ENCODE data around the gene INPP4B.

The INPP4B gene

DNA sequence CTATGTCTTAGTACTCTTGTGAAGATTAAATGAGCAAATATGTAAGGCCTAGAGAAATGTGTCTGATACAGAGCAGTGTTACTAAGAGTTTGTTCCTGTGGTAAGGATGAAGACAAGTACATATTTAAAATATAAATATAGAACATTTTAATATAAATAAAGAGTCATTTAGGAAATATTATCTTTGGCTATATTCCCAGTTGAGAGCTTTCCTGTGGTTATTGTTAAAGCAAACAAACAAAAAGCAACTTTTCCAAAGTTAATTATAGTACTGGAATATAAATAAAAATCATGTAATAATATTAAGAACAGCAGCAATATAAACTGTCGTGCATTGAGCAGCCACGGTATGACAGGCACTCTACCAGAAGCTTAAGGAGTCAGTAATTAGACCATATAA, 472.5 kb downstream of the INPP4B start:
- no peak for DNase-seq (ENCODE audit: low spot score)

DNA sequence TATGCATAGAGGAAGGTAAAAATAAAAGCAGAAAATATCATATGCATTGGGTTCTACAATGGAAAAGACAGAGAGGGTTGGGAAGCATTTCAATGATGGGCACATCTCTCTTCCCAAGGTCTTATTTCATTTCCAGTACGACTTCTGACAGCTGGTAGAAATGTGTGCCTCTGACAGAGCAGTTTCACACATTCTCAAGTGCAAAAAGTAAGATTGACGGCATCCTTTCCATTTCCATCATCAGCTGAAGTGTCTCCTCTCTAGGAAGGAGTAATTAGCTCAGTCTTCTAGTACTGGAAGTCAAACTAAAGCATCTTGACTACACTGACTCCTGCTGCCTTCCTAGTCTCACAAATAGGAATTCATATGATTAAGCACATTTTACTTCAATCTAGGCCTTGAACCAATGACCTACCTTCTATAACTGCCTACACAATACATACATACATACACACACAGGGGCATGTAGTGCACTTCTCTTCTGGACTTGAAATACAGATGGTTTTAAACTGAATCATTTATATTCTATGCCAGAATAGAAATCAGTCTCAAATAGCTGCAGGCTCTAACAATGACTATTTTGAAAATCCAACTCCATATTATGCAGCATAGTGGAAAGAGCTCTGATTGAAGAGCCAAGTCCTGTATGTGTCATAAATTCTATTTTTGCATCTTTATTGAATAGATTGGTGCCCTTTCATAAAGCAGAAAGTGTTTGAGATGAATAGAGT, 473.4 kb downstream of the INPP4B start:
- no peak for DNase-seq (ENCODE audit: low spot score)

DNA sequence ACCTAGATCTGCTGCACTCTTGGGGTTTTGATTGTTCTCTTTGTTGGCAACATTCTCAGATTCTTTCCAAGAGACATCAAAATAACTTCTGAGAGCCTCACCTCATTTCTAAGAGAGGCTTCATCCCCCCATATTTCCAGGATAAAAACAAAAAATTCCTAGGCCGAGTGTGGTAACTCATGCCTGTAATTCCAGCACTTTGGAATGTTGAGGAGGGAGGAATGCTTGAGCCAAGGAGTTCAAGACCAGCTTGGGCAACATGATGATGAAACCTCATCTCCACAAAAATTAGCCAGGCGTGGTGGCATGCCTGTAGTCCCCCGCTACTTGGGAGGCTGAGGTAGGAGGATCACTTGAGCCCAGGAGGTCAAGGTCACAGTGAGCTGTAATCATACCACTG, 477.0 kb downstream of the INPP4B start:
- DNase-seq (ENCODE audit: low spot score), result no peak

DNA sequence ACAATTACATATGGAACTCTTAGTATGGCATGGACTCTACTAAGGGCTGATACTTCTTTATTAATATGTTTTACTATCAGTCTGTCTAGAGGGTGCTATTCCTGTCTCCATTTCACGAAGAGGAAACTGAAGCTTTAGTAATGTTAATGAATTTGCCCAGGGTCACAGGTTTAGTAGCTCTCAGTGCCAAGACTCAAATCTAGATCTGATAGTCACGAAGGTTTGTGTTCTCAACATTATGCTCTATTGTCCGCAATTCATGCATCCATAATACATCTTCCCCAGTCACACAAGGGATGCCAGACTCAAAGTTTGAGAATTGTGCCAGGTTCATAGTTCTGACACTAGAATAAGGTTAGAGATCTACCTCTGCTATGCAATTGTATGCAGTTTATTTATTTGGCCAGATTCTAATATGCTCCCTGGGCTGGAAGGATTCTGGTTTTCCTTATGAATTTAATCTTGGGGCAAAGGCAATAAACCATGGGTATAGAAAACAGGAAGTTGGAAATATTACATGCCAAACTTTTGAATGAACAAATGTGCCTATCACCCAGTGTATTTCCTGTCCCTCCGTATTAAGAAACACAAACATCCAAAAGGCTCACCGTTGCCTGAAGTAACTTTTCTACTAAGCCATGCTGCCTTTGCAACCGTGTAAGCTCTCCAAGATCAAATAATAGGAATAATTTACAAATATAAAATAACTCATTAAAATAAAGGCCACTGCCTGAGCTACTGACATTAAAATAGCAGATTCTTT, 478.5 kb downstream of the INPP4B start:
- no peak for DNase-seq (ENCODE audit: low spot score)

DNA sequence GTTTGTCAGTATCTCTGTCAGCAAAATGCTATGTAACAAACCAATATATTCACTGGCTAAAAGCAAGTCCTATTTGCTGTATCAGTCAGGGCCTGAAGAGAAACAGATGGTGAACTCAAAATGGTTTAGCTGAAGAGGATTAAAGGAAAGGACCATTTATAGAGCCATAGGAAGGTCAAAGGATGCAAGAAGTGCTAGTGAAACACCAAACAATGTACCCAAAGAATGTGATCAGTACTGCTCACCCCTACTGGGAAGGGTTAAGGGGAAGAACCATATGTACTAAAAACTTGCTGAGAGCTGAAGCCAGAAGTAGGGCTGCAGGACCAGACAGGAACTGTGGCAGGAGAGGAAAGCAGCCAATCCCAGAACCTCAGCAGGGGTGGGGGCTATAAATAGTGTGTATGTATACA, 479.3 kb downstream of the INPP4B start:
- DNase-seq (ENCODE audit: low spot score), result no peak

DNA sequence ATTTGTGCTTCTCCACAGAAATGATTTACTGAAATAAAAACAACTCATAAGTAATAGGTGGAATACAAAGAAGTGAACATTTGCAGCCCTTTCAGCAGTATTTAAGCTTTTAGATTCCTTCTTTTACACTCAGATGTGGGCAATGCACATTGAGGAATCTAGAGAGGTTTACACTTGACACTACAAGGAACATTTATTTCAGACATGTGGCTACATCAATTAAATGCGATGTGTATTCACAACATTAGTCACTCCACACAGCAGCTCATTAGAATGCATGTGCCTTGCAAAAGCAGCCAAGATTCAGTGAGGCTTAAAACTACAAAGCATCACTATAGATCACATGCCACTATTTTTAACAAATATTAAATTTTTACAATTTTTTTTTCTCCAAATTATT, 480.7 kb downstream of the INPP4B start:
- no peak for DNase-seq (ENCODE audit: low spot score)

DNA sequence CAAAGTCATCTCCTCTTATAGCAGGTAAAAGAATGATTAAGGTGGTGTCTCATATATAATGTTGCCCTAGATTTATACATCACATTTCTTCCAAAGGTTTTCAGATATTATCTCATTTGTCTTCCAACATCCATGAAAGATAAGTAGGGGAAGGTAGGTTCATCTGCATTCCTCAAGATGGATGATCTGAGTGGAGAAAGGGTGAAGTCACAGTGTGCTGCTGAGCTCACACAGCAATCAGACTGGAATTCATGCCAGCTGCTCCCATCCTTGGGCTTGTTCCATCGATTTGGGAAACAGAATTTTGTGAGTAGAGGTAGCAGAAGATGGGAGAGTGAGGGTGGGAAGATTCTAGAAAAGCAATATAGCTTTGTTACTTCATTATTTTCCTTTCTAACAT, 482.4 kb downstream of the INPP4B start:
- no peak for DNase-seq (ENCODE audit: low spot score)

DNA sequence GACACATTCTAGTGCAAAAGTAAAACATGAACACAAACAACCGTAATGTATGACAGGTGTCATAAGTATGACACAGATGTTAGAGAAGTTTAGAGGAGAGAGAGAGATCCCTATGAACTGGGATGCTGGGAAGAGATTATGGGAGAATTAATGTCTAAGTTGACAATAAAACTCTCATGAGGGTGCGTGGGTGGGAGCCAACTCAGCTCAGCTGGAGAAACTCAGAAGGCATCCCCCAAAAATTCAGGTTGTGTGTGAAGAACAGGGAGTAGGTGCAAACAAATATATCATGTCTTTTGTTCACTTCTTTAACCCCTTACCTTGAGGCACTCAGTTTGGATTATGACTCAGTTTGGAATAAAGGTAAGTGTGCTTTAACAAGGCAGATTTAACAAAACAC, 484.1 kb downstream of the INPP4B start:
- no peak for DNase-seq (ENCODE audit: low spot score)

DNA sequence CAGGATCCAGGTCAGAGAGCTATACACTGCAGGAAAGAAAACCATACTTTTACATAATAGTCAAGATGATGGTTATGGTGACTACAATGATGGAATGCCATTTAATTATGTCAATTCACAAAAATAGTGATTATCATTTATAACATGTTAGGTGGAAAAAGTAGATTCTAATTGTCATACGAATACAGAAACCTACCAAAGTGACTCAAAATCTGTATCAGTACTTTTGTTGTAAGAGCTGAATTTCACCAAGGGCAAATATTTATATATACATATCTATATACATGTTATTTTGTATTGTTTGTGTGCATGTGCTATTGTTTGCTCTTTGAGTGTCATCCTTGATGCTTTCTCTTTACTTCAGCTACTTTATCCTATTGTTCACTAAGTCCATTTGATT, 485.4 kb downstream of the INPP4B start:
- no peak for DNase-seq (ENCODE audit: low spot score)

DNA sequence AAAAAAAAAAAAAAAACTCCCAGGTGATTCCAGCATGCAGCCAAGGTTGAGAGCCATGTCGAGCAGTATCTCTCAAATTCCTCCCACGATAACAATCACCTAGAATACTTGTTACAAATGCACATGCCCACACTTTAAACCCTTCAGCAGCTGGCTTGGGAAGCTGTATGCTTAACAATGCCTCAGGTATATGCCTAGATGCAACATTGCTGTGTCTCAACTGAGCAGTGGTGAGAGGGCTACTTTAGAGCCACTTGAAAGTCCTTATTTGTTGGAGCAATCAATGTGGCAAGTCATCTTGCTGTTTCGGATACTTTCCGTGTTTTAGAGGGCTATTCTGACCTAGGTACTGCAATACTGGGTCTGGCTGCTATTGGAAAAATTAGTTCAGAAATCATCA, 487.4 kb downstream of the INPP4B start:
- no peak for DNase-seq (ENCODE audit: low spot score)

DNA sequence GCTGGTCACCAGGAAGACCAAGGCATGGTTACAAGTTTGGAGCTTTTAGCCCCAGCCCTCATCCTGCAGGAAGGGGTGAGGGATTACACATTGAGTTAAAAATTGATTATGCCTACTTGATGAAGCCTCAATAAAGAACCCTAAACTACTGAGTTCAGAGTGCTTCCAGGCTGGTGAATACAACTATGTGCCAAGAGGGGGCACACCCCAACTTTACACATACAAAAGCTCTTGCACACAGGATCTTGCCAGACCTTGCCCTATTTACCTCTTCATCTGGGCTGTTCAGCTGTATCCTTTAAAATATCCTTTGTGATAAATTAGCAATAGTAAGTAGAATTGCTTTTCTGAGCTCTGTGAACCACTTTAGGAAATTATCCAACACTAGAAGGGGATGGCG, 489.3 kb downstream of the INPP4B start:
- no peak for DNase-seq (ENCODE audit: low spot score)

DNA sequence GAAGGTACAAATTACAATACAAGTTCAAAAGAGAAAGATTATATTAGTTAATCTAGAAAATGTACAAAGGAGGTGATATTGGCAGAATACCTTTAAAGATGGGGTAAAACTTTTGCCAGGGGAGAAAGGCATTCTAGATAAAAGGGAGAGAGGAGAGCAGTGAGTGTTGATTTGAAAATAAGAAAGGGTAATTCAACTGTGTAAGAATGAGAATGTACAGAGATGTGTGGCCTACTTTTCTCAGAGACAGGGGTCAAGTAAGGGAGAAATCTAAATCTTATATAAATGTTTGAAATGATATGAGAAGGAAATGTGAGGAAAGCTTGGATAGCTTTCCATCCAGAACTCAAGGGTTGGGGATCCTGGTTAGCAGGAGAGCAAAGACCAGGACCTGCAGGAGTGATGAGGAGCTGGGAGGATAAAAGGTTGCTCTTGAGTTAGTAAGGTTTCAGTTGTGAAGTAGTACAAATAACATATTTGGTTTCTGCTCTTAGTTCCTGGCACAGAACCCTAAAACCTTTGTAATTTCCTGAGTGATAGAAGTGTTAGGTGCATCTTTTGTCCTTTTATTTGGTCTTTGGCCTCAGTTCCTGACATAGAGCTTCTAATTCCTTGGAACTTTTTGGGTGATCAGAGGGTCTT, 489.9 kb downstream of the INPP4B start:
- DNase-seq (ENCODE audit: low spot score), result no peak

DNA sequence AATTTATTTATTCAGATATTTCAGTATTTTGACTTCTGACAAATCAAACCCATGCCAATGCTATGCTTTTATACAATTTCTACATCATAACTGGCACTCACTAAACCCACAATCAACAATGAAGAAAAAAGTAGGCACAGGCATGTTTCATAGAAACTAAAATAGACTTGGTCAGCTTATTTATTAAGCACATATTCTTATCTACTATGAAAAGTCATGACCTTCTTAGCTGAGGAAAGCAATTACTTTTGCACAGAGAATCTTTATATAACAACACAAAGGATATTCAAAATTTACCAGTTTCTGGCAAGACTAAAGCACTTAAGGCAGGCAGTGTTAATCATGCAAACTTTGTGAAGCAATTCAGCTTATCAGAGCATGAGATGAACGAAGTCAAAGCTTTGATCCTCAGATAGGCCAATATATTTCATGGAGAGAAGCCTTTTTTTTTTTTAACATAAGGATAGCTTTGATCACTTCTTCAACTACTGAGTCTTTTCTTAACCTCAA, 490.6 kb downstream of the INPP4B start:
- DNase-seq (ENCODE audit: low spot score), result no peak

DNA sequence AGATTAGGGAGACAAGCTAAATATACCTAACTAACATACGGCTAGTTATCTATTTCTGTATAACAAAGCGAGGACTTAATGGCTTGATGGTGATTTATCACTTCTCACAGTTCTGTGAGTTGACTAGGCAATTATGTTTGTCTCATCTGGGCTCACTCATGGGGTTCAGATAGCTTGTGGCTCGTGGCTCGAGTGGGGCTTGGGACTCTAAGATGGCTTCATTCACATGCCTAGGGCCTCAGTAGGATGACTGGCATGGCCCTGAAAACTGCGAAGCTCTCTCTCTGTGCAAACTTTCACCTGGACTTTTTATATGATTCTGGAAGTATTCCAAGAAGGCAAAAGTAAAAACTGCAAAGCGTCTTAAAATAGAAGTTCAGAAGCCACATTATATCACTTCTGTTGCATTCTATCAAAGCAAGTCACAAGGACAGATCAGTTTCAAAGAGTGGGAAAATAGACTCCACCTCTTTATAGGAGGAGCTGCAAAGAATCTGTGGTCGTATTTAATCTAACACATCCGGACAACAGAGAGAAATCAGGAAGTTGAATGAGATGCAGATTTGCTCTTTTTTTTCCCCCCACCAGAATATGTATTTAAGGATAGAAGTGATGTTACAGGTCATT, 491.2 kb downstream of the INPP4B start:
- DNase-seq (ENCODE audit: low spot score), result no peak

DNA sequence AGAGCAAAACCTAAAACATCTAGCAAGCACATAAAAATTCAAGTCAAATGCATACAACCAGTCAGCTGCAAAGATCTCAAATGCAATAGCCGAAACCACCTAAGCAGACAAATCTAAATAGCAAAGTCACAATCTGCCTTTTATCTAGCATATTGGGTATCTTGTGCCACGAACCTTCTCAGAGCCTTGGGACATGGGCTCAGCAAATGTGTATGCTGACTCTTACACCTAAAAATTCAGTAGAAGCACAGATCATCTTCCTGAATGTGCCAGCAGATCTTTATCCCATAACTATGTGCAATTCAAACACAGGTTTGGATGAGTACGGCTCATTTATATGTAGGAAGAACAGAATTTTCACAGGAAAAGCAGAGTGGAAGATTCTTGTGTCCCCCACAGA, 492.1 kb downstream of the INPP4B start:
- DNase-seq (ENCODE audit: low spot score), result no peak

DNA sequence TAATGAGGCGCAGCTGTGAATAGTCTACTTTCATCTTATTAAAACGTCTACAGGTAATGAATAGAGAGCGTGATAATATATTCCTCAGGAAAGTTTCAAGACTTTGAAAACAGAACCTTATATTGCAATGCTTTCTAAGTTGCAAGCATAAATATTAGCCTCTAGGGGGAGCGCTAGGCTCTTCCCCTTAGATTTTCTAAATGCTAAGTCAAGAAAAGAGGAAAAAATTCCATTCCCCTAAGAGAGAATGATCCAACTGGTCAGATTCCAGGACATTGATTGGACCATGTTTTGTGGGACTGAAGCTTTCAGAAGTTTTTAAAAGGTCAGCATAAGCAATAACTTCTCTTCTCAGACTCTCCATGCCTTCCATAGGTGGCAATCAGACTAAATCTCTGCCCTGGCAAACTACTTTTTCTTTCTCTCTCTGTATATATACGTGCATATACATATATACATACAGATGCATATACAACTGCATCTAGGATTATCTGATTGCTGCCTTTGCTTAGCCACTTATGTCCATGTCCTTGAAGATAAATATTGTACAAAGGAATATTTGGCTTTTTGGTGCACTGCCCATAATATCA, 492.9 kb downstream of the INPP4B start:
- DNase-seq (ENCODE audit: low spot score), result peak; percentile 54

DNA sequence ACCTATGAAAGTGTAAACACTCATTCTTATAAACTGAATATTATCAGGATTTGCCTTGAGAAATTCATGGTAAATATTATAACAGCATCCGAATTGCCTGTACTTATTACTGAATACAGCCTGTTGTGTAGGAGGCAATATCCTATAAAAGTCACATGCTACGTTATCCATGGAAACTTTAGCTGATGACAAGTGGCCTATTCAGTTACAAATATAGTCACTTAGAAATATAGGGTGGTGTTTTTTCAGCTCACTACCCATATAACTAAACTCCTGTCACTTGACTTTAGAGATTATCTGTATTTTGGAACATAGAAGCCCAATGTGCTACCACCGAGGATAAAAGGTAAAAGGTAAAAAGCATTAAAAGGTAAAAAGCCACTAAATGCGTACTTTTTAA, 493.4 kb downstream of the INPP4B start:
- DNase-seq (ENCODE audit: low spot score), result no peak

DNA sequence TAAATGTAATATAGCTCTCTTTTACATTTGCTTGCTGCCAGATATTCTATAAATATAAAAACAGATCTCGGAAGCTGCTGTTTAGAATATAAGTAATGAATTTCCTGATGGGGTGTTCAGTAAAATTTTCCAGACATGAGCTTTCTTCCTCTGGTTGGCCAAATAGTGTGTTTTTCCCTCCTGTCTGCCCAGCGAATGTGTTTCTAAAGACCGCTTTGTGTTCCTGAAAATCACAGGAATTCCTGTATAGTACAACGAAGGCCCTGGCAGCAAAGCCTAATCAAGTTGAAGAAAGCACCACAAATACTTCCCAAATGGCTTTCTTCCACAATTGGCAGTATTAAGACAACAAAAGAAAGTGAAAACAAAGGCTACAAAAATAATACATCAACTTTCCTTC, 494.1 kb downstream of the INPP4B start:
- no peak for DNase-seq (ENCODE audit: low spot score)

DNA sequence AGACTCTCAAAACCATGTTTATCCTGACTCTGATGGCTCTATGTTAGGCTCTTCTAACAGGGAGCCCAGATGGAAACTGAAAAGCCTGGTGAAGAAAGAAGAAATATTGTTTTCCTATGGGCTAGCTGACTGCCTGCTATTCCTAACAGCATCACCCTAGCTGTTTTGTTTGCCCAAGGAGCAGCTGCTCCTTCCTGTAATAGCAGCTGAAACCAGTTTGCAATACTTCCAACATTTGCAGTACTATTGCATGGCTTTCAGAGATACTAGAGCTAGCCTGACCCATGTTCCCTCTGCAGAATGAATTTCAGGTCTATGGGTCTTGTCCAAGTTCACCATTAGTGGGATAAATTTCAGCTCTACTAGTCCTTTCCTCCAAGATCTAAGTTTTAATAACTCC, 495.2 kb downstream of the INPP4B start:
- DNase-seq (ENCODE audit: low spot score), result no peak

DNA sequence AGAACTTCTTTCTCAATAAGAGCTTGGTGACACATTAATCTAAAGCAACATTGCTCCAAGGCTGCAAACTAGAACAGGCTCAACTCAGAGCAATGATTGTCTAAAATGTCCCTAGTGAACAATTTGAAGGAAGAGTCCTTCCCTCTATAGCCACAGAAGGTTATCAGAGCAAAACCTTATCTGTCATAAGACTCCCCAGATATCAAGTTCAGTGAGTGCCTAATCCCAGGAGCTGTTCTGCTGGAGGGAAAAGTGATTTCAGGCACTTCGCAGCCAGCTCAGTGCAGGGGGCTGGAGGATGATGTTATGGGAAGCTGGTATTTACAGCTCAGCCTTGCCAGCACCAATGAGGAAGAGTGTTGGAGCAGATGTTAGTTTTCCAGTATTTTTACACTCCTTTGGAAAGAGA, 497.5 kb downstream of the INPP4B start:
- DNase-seq (ENCODE audit: low spot score), result no peak

DNA sequence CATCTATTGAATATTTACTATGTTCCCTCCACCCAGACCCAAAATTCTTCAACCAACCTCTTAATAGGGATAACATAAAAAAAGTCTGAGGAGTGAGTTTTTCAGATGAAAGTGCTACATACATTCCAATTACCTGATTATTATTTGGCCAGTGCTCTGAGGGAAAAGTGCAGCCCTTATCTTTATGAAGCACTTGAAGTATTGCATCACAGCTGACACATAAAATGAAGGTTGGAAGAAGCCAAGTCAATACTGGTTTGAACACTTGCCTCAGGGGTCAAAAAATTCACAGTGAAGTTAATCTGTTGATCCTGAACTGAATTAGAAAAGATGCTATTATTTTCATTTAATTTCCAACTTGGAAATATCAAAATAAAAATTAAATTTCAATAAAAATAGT, 498.9 kb downstream of the INPP4B start:
- no peak for DNase-seq (ENCODE audit: low spot score)

DNA sequence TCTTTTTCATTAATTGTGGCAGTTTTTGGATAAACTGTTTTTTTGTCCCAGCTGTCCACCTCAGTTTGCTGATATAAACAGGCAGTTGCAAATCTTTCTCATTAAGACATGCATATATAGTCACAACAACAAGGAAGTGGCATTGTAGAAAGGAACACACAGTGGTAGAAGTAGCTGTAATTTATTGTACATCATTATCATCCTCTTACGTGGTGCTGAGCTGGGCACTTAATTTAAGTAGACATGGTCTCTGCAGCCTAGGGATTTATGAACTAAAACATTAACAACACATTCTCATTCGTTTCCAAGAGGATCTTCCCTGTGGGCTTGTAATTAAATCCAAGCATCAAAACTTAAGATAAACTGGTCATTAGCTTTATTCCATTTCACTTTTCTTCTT, 500.2 kb downstream of the INPP4B start:
- DNase-seq (ENCODE audit: low spot score), result no peak
